HG02938 (cell line): Measurements from ENCODE around the gene FBXL7.

ENCODE experiments used
- ATAC-seq: cut with Tn5 transposase; IDR thresholded peaks from one replicate; pipeline ENCODE4 v1.9.1; 2021; ENCODE audit warnings: mild to moderate bottlenecking, moderate library complexity; ENCODE audit not compliant: unreplicated experiment

FBXL7 gene

DNA sequence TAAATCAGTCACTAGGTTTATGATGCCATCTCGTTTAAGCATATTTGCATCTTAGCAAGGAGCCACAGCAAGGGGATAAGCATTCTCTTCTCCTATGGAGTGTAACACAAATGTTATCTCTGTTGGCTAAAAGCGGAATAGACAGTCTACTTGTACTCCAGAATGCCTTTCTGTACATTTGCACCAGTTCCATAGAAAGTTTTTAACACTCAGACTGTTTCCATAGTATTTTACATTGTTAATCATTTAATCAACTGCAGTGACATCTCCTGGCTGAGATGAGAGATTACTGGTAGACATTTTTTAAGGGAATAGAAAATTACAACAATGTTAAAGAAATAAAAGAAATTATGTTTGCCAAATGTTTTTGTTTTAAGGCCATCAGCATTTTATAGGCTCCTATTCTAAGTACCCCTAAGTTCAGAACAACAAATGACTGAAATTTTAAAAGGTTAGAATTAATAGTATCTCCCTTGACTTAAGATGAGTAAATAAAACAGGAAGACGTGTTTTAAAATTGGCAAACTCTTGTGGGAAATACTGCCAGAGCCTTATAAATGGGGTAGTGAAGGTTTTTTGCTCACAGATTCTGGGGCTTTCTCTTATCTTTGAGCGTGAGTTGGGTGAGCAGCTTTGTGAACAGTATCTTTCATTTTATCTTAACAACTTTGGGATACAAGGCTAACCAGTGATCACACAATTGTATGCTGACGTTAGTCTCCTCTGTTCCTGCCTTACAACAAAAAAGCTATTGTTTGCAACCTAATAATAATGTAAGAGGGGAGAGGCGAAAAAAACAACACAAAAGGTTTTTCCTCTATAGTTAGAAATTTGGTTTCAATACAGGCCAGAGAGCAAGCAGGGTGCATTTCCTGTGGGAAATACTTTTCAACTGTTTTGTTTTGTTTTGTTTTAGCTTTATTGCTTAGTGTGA is 294.3 kb downstream of the FBXL7 start:
- no peak for ATAC-seq

DNA sequence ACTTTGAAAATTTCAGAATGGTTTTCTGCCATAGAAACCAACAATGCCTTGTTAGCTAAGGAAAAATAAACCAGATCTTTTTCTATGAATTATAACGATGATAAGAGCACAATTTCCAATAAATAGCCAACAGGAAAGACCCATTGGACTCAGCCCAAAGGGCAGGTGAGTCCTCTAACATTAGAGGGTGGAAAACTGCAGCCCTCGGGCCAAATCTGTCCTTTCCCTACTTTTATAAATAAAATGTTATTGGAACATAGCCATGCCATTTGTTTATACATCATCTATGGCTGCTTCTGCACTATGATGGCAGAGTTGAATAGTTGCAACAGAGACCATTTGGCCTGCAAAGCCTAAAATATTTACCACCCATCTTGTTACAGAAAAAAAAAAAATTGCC is 296.1 kb downstream of the FBXL7 start:
- no peak for ATAC-seq

DNA sequence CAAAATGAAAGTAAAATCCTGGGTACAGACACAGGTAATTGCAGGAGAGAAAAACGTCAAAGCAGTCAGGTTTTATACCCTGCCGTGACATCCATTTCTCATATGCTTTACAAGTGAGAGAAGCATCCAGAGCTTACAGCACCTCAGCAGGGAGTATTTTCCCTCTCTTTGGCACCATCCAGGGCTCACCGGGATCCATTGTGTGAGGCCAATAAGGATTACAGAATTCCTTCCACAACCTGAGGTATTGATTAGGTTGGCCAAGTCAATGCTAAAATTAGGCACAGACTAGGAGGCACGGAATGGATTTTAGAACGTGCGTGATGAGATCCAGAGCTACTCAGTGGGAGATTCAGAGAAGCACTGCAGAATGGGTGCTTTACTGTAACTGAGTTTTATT is 296.6 kb downstream of the FBXL7 start:
- ATAC-seq, result no peak

DNA sequence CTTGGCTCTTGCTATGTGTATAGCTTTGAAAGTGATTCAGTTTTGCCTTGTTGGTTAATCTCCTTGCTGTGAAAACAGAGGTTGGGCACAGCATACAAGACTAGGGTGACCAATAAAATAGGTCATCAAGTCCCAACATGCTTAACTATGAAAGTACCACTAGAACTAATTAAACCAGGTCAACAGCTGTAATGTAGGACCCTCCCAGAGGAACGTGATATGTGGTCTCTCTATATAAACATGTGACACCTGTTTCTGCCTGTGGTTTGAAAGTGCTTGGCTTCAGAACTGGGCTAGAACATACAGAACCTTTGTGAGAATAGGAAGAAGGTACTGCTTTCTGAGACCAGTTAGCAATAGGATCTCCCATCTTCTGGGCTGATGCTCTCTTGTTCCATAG is 297.1 kb downstream of the FBXL7 start:
- no peak for ATAC-seq

DNA sequence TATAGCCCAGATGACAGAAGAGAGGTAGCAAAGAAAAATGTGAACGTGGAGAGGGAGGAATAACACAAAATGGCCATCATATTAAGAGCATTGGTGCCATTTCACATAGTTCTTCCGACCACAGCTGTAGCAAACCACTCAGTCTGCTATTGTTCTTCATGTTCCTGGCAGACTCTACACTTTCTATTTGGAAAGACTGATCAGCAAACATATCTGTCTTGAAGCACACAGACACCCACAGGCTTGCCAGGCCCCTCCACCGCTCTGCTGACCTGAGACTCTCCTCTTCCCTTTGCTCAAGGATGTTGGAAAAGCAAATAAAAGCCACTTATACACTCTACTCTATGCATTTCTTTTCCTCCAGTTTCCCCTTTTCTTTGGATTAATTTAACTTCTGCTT is 298.0 kb downstream of the FBXL7 start:
- no peak for ATAC-seq

DNA sequence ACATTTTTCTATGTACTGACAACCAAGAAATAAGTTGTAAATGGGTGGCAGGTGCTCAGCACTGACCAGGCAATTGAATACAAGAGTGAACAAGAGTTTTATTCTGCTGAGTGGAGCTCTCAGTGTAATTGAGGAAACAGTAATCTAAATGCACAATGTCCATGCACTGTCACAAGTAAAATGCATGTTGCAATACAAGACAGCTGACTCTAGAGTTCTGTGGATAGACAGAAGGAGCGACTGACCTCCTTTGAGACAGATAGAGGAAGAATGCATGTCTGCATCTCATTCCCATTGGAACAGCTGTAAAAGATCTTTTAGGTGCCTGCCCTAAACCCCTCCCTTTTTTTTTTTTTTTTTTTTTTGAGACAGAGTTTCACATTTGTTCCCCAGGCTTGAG is 299.0 kb downstream of the FBXL7 start:
- ATAC-seq, result no peak

DNA sequence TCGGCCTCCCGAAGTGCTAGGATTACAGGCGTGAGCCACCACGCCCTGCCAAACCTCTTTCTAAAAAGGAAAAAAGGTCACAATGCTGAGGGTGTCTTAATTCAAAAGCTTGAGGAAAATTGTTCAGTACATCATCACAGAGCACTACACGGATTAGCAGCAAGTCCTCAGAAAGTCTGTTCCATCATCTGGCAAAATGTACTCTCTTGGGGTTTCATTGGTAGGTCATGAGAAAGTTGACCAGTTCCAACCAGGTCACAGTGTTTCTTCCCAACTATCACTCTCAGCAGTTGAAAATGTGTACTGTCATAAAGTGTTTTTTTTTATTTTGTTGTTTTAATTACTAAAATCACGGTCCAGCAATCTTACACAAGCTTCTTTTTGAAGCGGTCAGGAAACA is 299.6 kb downstream of the FBXL7 start:
- no peak for ATAC-seq

DNA sequence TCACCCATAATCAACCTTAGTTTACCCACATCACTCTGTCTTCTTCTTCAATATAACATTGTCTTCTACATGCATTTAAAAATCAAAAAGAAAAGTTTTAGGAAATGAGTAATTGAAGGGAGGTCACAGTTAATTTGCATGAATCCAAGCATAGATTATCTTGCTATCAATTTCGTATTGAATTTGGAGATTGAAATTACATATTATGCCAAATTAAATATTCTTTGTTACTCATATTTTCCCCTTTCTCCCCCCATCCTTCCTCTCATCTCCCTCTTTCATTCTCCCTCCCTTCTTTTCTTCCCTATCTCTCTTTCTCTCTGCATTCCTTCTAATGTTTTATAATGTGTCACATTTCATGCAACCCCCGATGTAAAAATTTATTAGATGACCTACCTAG is 303.3 kb downstream of the FBXL7 start:
- ATAC-seq, result no peak

DNA sequence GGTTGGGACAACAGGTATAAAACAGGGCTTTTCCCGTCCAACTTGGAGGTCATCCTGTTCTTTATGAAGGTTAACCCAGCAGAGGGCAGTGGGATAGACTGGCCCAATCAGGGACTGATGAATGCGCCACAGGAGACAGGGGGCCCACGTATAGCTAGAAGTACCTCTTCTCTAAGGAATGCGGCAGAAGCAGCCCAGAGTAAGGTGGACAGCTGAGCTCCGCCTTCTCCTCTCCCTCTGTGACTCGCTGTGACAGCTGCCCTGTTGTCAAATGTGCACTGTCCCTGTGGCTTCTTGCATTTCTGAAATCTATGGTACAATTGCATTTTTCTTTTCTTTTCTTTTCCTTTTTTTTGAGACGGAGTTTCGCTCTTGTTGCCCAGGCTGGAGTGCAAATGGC is 306.6 kb downstream of the FBXL7 start:
- no peak for ATAC-seq

DNA sequence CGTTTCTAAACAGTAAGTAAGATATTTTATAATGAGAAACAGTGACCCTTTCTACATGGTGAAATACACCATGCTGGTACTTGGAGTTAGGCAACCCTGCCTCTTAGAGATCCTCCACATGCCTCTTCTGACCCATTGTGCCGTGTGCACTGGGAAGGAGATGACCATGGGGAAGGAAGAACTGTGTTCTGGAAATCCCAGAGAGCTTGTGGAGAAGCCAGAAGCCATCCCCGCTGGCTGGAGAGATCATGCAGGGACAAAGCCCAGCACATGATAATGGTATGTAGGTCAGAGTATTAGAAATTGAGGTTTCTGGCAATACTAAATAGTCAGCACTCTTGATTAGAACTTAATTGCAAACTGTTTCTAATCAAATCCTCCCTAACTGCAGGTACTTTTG is 307.3 kb downstream of the FBXL7 start:
- no peak for ATAC-seq

DNA sequence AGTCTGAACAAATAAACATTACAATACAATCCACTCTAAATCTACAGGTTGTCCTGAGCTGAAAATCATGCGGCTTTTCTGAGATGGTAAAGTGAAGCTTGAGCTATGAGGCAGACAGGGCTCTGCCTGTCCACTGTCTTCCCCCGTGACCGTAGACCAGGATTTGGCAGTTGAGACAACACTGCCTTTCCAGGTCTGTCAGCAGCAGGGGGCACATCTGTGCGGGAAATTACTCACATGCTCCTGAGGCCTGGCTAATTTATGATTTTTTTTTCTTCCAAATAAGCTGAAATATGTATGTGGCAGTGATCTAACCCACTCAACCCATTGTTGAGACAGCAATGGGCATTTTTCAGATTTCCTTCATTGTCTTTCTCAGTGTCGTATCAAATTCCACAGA is 307.9 kb downstream of the FBXL7 start:
- no peak for ATAC-seq

DNA sequence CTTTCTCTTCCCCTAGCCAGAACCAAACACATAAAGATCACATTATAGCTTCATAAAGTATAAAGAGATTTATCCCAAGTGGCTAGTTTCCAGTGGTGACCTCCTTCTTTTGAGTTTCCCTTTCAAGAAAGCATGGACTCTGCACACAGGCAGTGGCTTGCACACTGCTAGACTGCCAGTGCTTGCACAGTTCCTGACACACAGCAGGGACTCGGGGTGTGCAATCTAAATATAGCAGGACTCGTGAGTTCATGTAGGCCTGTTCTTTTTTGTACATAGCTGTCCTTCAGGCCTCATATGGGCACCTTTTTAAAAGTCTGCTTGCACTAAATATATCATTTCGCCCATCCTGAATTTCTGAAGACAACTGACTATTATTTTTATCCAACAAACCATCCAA is 308.6 kb downstream of the FBXL7 start:
- no peak for ATAC-seq

DNA sequence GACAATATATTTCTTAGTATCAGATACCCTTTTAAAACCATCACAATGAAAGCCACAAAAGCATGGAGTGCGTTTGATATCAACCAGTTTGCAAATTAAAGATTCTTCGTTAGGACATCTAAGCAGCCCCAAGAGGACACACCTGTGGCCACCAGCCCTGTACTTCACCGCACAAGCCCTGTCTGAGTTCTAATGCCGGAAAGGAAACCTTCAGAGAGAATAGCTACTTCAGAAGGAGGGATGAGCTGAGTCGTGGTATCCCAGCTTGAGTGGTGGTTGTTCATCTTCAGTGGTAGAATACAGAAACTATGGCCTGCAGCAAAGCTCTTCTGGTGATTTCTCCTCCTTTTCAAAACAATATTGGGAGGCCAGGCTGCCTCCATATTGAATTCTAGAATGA is 319.6 kb downstream of the FBXL7 start:
- no peak for ATAC-seq

DNA sequence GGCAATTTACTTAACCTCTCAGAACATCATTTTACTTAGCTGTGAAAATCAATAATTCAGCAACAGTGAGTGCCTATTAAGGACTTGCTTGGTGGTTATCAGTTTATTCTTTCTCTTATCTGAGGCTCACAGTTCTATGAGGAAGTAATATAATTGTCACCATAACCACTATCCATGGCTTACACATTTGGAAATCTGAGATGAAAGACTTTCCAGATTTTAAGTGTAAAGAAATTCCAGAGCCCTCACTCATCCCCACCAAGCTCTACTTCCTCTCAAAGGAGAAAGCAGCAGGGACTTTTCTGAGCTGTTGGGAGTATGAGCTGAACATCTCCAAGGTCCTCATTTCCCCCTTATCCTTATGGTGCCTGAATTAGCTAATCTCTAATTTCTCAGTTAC is 321.5 kb downstream of the FBXL7 start:
- ATAC-seq, result no peak

DNA sequence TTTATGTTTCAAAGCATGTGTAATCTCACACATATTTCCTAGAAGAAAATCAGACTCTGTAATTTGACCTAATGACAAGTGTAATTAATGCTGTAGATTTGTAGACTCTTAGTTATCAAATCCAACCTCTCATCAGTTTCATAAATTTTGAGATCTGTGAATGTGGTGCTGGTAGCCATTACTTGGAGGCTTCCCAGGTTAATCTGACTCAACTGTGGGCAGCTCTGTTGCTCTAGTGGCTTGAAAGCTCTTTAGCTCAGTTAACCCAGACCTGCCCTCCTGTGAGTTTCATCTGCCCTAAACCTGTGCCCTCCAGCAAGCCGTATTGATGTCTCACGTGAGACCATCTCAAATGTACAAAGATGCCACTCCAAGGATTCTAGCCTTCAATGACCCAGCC is 323.4 kb downstream of the FBXL7 start:
- no peak for ATAC-seq

DNA sequence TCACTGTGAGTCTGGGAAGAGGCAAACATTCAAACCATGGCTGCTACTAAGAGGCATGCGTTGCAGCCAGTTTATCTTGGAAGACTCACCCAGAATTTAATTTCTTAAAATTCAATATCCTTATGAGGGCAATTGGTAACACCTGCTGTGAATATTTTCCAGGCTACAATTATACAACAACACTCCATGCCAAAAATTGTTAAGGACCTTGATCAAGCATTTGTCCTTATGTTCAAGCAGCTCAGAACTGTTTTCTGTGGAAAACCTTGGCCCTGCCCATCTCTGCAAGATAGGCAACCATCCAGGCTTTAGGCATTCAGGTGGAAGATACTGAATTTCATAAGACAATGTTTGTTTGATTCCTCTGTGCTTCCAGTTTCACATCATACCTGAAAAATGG is 327.8 kb downstream of the FBXL7 start:
- ATAC-seq, result no peak

DNA sequence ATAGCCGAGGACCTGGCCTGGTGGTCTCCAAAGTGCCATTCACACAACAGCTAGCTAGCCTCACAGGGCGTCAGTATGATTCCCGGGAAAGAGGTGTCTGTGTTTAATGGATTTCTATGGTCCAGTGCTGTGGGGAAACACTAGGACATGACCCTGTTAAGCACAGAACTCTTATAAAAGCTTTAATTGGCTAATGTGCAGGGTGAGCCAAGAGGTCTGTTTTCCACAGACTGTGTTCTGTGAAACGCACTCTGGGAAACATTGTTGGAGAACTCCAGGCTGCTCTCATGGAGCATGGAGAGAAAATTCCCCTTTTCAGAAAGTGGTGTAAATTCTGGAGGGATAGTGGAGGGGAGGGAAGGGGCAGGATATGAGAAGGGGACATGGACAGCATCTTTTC is 331.4 kb downstream of the FBXL7 start:
- no peak for ATAC-seq

DNA sequence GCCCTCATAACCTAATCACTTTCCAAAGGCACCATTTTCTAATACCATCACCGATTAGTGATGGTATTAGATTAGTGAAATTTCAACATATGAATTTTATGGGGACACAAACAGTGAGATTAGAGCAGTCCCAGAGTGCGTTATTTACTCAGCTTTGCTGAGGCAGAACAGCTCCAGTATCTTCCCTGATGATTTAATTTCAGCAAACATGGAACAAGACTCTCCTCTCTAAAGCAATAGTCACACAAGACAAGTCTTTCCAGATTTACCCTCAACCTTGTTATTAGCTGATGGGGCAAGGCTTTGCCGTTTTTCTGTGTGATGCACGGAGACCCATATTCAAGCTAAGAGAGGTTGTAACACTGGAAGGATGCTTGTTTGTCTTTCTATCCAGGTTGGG is 333.4 kb downstream of the FBXL7 start:
- no peak for ATAC-seq

DNA sequence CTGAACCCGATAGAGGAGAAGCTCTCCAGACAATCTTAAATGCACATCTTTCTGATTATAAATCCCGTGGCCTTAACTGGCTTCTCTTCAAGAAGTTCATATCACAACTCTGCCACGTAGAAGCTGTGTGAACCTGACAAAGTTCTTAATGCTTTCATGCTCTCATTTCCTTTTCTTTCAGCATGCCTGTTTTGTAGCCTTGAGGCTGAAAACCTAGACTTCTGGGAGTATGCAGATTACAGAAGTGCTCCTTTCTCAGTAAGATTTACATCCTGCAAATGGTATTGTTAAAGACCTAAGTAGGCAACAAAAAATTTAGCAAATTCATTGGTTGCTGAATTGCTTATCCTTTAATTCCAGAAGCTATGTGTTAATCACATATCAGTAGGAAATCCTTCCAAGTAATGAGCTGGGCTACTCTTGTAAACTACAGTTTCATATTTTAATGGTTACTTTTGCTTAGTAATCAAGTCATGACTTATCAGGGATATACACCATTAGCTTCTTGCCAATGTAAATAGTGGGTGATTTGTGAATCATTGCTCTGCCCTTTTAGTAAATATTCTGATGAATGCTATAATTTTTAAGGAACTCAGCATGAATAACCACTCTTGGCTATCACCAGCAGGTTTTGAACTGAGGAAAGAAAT is 334.7 kb downstream of the FBXL7 start:
- no peak for ATAC-seq

DNA sequence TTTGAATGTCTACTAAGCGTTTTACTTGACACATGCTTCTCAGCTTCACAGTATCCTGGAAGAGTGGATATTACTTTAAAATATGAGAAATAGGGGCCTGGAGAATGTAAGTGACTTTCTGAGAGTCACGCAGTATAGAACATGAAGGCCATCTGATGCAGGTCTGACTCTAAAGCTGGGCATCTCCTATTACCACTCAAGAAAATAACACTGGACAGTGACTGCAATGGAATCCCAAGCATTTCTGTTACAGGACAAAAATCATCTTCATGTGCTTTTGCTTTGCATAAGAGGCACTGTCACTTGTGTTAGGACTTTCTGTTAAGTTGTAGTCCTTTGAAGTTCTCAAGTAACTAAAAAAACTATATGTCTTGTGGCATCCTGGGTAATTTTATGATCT is 335.5 kb downstream of the FBXL7 start:
- no peak for ATAC-seq

DNA sequence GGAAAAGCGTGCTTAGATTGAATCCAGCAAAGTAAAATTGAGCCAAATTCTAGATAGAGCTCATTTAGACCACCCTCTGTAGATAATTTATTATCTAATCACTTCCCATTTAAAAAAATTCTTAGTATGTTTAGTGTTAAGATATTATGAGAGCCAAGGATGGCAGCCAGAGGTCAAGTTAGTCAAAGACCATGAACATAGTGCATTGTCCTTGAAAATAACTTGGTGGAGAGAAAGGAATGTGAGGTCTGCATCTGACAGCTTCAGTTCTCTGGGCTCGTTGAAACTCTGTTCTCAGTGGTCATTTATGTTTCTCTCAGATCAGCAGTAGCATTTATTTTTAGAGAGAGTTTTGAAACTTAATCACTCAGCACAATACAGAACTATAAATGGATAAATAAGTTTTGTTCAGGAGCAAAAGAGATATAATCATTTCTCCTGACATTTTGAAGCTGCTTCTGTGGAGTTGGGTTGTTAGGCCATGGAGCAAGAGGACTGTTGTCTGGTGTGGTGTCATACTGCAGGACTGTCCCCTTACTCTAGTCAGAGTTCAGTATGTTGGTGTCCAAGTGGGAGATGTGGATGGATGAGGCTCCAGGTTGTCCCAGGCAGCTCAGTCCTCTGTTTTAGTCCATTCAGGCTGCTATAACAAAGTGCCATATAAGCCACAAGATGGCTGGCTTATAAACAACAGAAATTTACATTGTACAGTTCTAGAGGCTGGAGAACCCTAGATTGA is 337.7 kb downstream of the FBXL7 start:
- no peak for ATAC-seq

DNA sequence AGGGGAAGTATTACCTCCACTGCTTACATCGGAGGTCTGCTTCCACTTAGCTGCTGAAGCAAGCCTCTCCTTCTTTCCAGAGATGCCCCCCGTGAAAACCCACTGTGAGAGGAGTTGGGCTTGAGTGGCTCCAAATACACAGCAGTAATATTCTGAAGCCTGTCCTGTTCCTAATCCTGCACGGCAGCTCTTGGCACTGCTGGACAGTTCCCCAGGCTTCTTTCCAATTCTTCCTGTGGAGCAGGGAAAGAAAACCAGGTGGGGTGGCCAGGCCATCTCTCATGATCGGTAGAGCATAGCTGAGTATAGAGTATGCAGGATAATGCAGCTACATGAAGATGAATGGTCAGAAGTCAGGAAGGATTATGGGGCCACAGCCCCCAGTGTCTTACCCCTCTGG is 344.3 kb downstream of the FBXL7 start:
- no peak for ATAC-seq
